Right lobe of liver (tissue), 6 donors: ENCODE measurements around the gene ZMAT3. TPM values are rescaled to one million over a fixed set of nuclear protein-coding genes. Genes with fewer than 3 reads are reported as not detected.
A peak's percentile ranks its signal among the peaks of the same experiment; 100 is the strongest.

Experiments
- ATAC-seq, 4 donors: fragments of 200-7000 bp; cut with Tn5 transposase; one replicate each; pipeline ENCODE4 v1.9.1; 2020; ENCODE audit warnings: mild to moderate bottlenecking in 4 of 4, moderate library complexity in 4 of 4
- DNase-seq, 3 donors: peaks; one replicate each; pipeline ENCODE4 v3.0.0-alpha.2; 2020
- H3K27ac ChIP-seq, 3 donors: fragments of 200-600 bp; one replicate each; pipeline ENCODE4 v1.8.0; 2022
- H3K27me3 ChIP-seq, 2 donors: fragments of 200-600 bp; one replicate each; pipeline ENCODE4 v1.8.0; 2022
- H3K36me3 ChIP-seq, 4 donors: fragments of 200-600 bp; sonication (generic) in 1 of 4; one replicate each; pipeline versions ENCODE4 v1.5.1 to v1.8.0; 2017 to 2022; ENCODE audit warnings: control low read depth in 1 of 4
- H3K4me1 ChIP-seq, 4 donors: fragments of 200-600 bp; sonication (generic) in 1 of 4; one replicate each; pipeline versions ENCODE4 v1.5.1 to v1.8.0; 2017 to 2022; ENCODE audit warnings: control low read depth in 1 of 4
- H3K4me3 ChIP-seq, 3 donors: fragments of 200-600 bp; one replicate each; pipeline ENCODE4 v1.8.0; 2022
- H3K9me3 ChIP-seq, 4 donors: fragments of 200-600 bp; sonication (generic) in 1 of 4; one replicate each; pipeline versions ENCODE4 v1.5.1 to v1.8.0; 2017 to 2022; ENCODE audit warnings: control low read depth in 1 of 4
- CTCF ChIP-seq, 4 donors: fragments of 200-600 bp in 3 of 4; fragments of 450-650 bp in 1 of 4; IDR thresholded peaks; one replicate each; pipeline versions ENCODE4 v1.5.1 to v1.8.0; 2016 to 2022; ENCODE audit warnings: antibody characterized with exemption in 4 of 4, mild to moderate bottlenecking in 2 of 4
- POLR2A ChIP-seq: fragments of 450-650 bp; IDR thresholded peaks from one replicate; pipeline ENCODE4 v1.6.1; 2017; ENCODE audit warnings: antibody characterized with exemption, mild to moderate bottlenecking
- WGBS: methylation state at CpG from one replicate; pipeline ENCODE4 v1.1.6; 2018; ENCODE audit warnings: low coverage, low lambda C conversion rate; ENCODE audit not compliant: insufficient coverage; ENCODE audit errors: missing lambda C conversion rate; 5-methylcytosine and 5-hydroxymethylcytosine counted together
- intact Hi-C, 2 donors: fragments of 100-400 bp; cut with DNase I; formaldehyde crosslinking; loops; one replicate each; pipeline versions ENCODE4 v1.11.2 to v1.14.1; 2022
- total RNA-seq, 6 experiments: library from RNA; depleted of rRNA in 2 of 6; stranded (reverse); fragments of >200 nt in 2 of 6; fragmentation: NEBNext Ultra II Directional in 3 of 6; extraction: Animal tissue kit (Norgen Biotek cat#: 25700) in 3 of 6; gene quantifications; one replicate each; pipeline versions ENCODE4 v1.1.0 to v1.2.4, GENCODE V29; 2016 to 2023
- donor health status: DM: no; HTN: yes; CAD: no.
- donor health status: DM: no; HTN: no; CAD: no.
- donor health status: DM: no; HTN: no; CAD: no.
- donor health status: DM: no; HTN: yes; CAD: no.
- donor health status: DM: no; HTN: yes; CAD: no.

ZMAT3 gene
- total RNA-seq, 6 experiments from 2014 or later = 5.5 to 19.6 (median 10.8) TPM

GRCh38 chr3:179072100-179072438 lies 460 bp upstream of the ZMAT3 start:
- peak; percentile 35 to 55 (median 51) for DNase-seq
- ATAC-seq = peak; percentile 40 to 47 (median 42)
- H3K4me3 ChIP-seq = peak overlapping the region; percentile 84 to 93 (median 84)
- 7% methylated on average over 6 of the region's 7 CpGs for WGBS
- peaks cover 0 to 5% (median 0%) of the 10 kb centered on the region in 4 donors for H3K36me3 ChIP-seq
- intact Hi-C loops = no loop called here
- H3K27me3 ChIP-seq = no peaks in the 10 kb centered on the region
- H3K9me3 ChIP-seq = no peaks in the 10 kb centered on the region
- TF ChIP-seq POLR2A (no peak), CTCF (IDR thresholded peaks at IDR 0.05) (no peak)
- H3K27ac ChIP-seq = peak overlapping the region; percentile 82 to 88 (median 83)
- H3K4me1 ChIP-seq = peaks cover 0 to 6% (median 0%) of the 10 kb centered on the region in 4 donors

- Histone ChIP-seq H3K4me3 (peak overlapping the region; percentile 84 to 93 (median 84)), H3K9me3 (no peaks in the 10 kb centered on the region), H3K36me3 (peaks cover 0 to 13% (median 3%) of the 10 kb centered on the region in 4 donors), H3K4me1 (peaks cover 0 to 6% (median 0%) of the 10 kb centered on the region in 4 donors), H3K27me3 (no peaks in the 10 kb centered on the region), H3K27ac (peak overlapping the region; percentile 82 to 88 (median 83))
- DNase-seq (no peak), ATAC-seq (peak in 1 of 4 donors; percentile 14)
- TF ChIP-seq CTCF (IDR thresholded peaks at IDR 0.05) (no peak), POLR2A (no peak)
- 1% methylated on average over 7 of the region's 8 CpGs for WGBS
- intact Hi-C loops = no loop called here
These were observed 634 bp downstream of the ZMAT3 start for GRCh38 chr3:179071027-179071322.

GRCh38 chr3:179069762-179070390 lies 1.7 kb downstream of the ZMAT3 start:
- H3K4me3 ChIP-seq = no peak overlapping the region
- H3K36me3 ChIP-seq = peaks cover 0 to 13% (median 3%) of the 10 kb centered on the region in 4 donors
- H3K4me1 ChIP-seq = peaks cover 0 to 6% (median 0%) of the 10 kb centered on the region in 4 donors
- 53% methylated on average over 1 of the region's 1 CpG for WGBS
- intact Hi-C loops = no loop called here
- DNase-seq (no peak), ATAC-seq (no peak)
- no peak for TF ChIP-seq CTCF (IDR thresholded peaks at IDR 0.05)
- no peak for TF ChIP-seq POLR2A
- H3K27ac ChIP-seq = no peak overlapping the region
- H3K27me3 ChIP-seq = no peaks in the 10 kb centered on the region
- no peaks in the 10 kb centered on the region for H3K9me3 ChIP-seq

- Histone ChIP-seq H3K27me3 (no peaks in the 10 kb centered on the region), H3K36me3 (peaks cover 0 to 13% (median 3%) of the 10 kb centered on the region in 4 donors), H3K4me1 (peaks cover 0 to 6% (median 0%) of the 10 kb centered on the region in 4 donors), H3K27ac (no peak overlapping the region), H3K4me3 (no peak overlapping the region), H3K9me3 (no peaks in the 10 kb centered on the region)
- WGBS = 80% methylated on average over 5 of the region's 5 CpGs
- TF ChIP-seq POLR2A = no peak
- peak; percentile 7 to 32 (median 26) for TF ChIP-seq CTCF (IDR thresholded peaks at IDR 0.05)
- intact Hi-C loops = no loop called here
- DNase-seq (no peak), ATAC-seq (no peak)
These were observed 2.7 kb downstream of the ZMAT3 start for GRCh38 chr3:179068779-179069530.
